ENCODE measurements around the gene SIPA1L3.

DNA sequence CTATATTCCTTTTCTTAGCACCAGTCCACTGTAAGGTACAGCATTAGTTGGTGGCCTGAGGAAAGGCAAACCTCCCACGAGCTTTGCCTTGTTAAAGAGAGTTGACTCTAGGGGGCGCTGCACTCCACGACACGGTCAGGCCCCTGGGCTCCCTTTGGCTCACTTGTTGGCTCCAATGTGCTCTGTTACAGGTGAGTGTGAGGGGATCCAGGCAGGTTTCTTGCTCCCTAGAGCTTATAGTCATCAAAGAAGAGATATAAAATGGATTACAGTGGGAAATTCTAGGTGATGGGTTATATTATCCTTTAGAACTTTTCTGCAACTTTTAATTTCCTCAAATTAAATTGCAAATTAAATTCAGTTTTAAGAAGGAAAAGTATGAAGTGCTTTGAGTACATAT is 4.3 kb upstream of the SIPA1L3 start:
- TF ChIP-seq ZMYM4 (CRISPR knock-in tag; IDR thresholded peaks at IDR 0.05) (no peak), HCFC1 (IDR thresholded peaks at IDR 0.05; ENCODE audit: low read depth, low read length) (no peak), MAFK (conservative IDR thresholded peaks at IDR 0.05 in 1 of 2, IDR thresholded peaks at IDR 0.05 in 1 of 2; ENCODE audit: low read length in 2 of 2) (no peak), MAFF (IDR thresholded peaks at IDR 0.05; ENCODE audit: low read depth, low read length) (no peak)
